Measurements from ENCODE around the gene AK4.
"Not testable (repeated sequence)": the region's sequence is repeated elsewhere in the genome, so short reads cannot be mapped to it uniquely, and the experiment has no call there.

AK4 gene

GRCh38 chr1:65150583-65151263, 2.7 kb downstream of the AK4 start:
- no peak for DNase-seq (ENCODE audit: low read depth)

- no peak for DNase-seq (ENCODE audit: low read depth)
These were observed 3.6 kb downstream of the AK4 start for GRCh38 chr1:65151641-65152040.

- no peak for DNase-seq (ENCODE audit: low read depth)
These were observed 5.6 kb downstream of the AK4 start for GRCh38 chr1:65153635-65154034.

- DNase-seq (ENCODE audit: low read depth): no peak
These were observed 9.0 kb downstream of the AK4 start for GRCh38 chr1:65156910-65157545.

- no peak for DNase-seq (ENCODE audit: low read depth)
These were observed 9.5 kb downstream of the AK4 start for GRCh38 chr1:65157546-65157941.

- DNase-seq (ENCODE audit: low read depth): not testable (repeated sequence)
These were observed 11.3 kb downstream of the AK4 start for GRCh38 chr1:65159291-65159688.

- no peak for DNase-seq (ENCODE audit: low read depth)
These were observed 12.0 kb downstream of the AK4 start for GRCh38 chr1:65159801-65160523.

GRCh38 chr1:65163201-65163805, 15.3 kb downstream of the AK4 start:
- no peak for DNase-seq (ENCODE audit: low read depth)

- not testable (repeated sequence) for DNase-seq (ENCODE audit: low read depth)
These were observed 16.1 kb downstream of the AK4 start for GRCh38 chr1:65164101-65164500.

- DNase-seq (ENCODE audit: low read depth): no peak
These were observed 16.6 kb downstream of the AK4 start for GRCh38 chr1:65164633-65165032.

- DNase-seq (ENCODE audit: low read depth): no peak
These were observed 17.4 kb downstream of the AK4 start for GRCh38 chr1:65165269-65165993.

- DNase-seq (ENCODE audit: low read depth): no peak
These were observed 18.7 kb downstream of the AK4 start for GRCh38 chr1:65166572-65167305.

- no peak for DNase-seq (ENCODE audit: low read depth)
These were observed 19.7 kb downstream of the AK4 start for GRCh38 chr1:65167586-65168242.

GRCh38 chr1:65168867-65169266, 20.9 kb downstream of the AK4 start:
- DNase-seq (ENCODE audit: low read depth): no peak

GRCh38 chr1:65170511-65171142, 22.6 kb downstream of the AK4 start:
- DNase-seq (ENCODE audit: low read depth): no peak

- no peak for DNase-seq (ENCODE audit: low read depth)
These were observed 25.1 kb downstream of the AK4 start for GRCh38 chr1:65172936-65173690.

- DNase-seq (ENCODE audit: low read depth): no peak
These were observed 26.6 kb downstream of the AK4 start for GRCh38 chr1:65174585-65174984.

- DNase-seq (ENCODE audit: low read depth): no peak
These were observed 27.4 kb downstream of the AK4 start for GRCh38 chr1:65175171-65176055.

GRCh38 chr1:65176056-65176450, 28.1 kb downstream of the AK4 start:
- DNase-seq (ENCODE audit: low read depth): no peak

Measured in stimulated activated CD8-positive, alpha-beta memory T cell treated with anti-CD3 and anti-CD28 coated beads, Interleukin-12 subunit alpha, Interleukin-12 subunit beta, amount 100 ng/mL, for 4 hours (primary cell).